ENCODE results near the gene IRAK1BP1.
"Not testable (repeated sequence)": the region's sequence is repeated elsewhere in the genome, so short reads cannot be mapped to it uniquely, and the experiment has no call there.

IRAK1BP1 gene

DNA sequence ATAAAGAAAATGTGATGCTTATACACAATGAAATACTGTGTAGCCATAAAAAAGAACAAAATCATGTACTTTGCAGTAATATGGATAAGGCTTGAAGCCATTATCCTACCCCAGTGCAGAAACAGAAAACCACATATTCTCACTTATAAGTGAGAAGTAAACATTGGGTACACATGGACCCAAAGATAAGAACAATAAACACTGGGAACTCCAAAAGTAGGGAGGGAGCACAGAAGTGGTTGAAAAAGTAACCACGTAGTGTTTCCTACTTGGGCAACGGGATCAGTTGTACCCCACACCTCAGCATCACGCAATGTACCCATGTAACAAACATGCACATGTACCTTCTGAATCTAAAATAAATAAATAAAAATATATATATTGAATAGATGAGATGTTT is 8.2 kb downstream of the IRAK1BP1 start:
- H3K9ac ChIP-seq = no peak overlapping the region
- peaks cover 15% of the 10 kb centered on the region; the same call in 1 of the 2 replicates for H3K36me3 ChIP-seq
- no peaks in the 10 kb centered on the region for H3K4me1 ChIP-seq
- no peak overlapping the region for H3K4me2 ChIP-seq
- H4K20me1 ChIP-seq = no peaks in the 10 kb centered on the region
- no peaks in the 10 kb centered on the region for H3K27me3 ChIP-seq
- no peak for TF ChIP-seq Cebpa-rat (IDR thresholded peaks at IDR 0.05)
- H3K9me3 ChIP-seq = no peaks in the 10 kb centered on the region
- H3K27ac ChIP-seq = no peak overlapping the region
- no peak overlapping the region for H3K4me3 ChIP-seq

DNA sequence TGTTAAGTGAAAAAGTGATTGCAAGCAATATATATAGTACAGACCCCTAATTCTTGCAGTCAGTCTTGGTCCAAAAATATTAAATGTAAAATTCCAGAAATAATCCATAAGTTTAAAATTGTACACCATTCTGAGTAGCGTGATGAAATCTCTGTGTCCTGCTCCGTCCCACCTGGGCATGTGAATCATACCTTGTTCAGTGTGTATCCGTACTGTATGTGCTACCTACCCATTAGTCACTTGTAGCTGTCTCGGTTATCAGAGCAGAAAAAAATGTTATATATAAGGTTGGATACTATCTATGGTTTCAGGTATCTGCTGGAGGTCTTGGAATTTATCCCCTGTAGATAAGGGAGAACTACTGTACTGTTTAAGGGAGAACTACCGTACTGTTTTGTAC is 16.3 kb downstream of the IRAK1BP1 start:
- H3K4me3 ChIP-seq = no peak overlapping the region
- H3K27me3 ChIP-seq = no peaks in the 10 kb centered on the region
- no peaks in the 10 kb centered on the region for H3K9me3 ChIP-seq
- no peaks in the 10 kb centered on the region for H4K20me1 ChIP-seq
- H3K4me1 ChIP-seq = no peaks in the 10 kb centered on the region
- H3K9ac ChIP-seq = no peak overlapping the region
- H3K4me2 ChIP-seq = no peak overlapping the region
- H3K27ac ChIP-seq = no peak overlapping the region
- H3K36me3 ChIP-seq = no peaks in the 10 kb centered on the region
- TF ChIP-seq Cebpa-rat (IDR thresholded peaks at IDR 0.05) = no peak

DNA sequence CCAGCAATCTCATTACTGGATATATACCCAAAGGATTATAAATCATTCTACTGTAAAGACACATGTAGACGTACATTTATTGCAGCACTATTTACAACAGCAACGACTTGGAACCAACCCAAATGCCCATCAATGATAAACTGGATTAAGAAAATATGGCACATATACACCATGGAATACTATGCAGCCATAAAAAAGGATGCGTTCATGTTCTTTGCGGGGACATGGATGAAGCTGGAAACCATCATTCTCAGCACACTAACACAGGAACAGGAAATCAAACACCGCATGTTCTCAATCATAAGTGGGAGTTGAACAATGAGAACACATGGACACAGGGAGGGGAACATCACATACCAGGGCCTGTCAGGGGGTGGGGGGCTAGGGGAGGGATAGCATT is 22.6 kb downstream of the IRAK1BP1 start:
- not testable (repeated sequence) for H3K27me3 ChIP-seq, H3K27ac ChIP-seq, H3K4me3 ChIP-seq, H3K9ac ChIP-seq, H3K36me3 ChIP-seq, H3K9me3 ChIP-seq, H4K20me1 ChIP-seq, H3K4me2 ChIP-seq, H3K4me1 ChIP-seq

DNA sequence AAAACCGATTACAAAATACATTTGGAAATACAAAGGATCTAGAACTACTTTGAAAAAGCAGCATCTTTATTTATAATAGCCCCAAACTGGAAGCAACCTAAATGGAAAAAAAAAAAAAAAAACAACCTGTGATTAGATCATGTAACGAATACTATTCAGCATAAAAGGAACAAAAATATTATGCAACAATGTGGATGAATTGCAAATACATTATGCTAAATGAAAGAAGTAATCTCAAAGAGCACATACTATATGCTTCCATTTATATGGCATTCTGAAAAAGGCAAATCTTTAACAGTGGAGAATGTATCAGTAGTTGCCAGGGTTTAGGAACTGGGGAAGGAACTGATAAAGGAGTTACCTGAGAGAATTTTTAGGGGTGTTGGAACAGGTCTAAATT is 28.9 kb downstream of the IRAK1BP1 start:
- no peak overlapping the region for H3K4me3 ChIP-seq
- H3K27ac ChIP-seq = no peak overlapping the region
- H3K36me3 ChIP-seq = no peaks in the 10 kb centered on the region
- H4K20me1 ChIP-seq = no peaks in the 10 kb centered on the region
- TF ChIP-seq Cebpa-rat (IDR thresholded peaks at IDR 0.05) = no peak
- no peaks in the 10 kb centered on the region for H3K9me3 ChIP-seq
- no peaks in the 10 kb centered on the region for H3K27me3 ChIP-seq
- H3K4me1 ChIP-seq = no peaks in the 10 kb centered on the region
- no peak overlapping the region for H3K9ac ChIP-seq
- no peak overlapping the region for H3K4me2 ChIP-seq

DNA sequence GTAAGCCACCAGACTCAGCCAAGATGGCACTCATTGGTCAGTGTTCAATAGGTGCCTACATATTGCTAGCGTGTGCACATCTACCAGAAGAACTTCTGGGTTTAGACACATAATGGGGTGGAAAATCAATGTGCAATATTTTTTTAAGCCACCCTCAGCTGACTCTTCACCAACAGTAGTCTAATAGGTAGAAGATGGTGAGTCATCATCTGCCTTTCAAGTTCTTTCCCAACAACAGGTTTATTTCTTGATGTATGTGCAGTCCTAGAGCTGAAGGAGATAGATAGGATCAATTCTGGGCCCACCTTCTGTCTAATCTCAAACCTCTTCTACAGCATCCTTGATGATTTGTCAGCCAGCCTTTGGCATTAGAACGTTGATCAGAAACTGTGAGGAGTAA is 41.3 kb downstream of the IRAK1BP1 start:
- H3K4me1 ChIP-seq = no peaks in the 10 kb centered on the region
- no peak overlapping the region for H3K9ac ChIP-seq
- no peak overlapping the region for H3K27ac ChIP-seq
- H3K27me3 ChIP-seq = no peaks in the 10 kb centered on the region
- no peak for TF ChIP-seq Cebpa-rat (IDR thresholded peaks at IDR 0.05)
- H3K4me2 ChIP-seq = no peak overlapping the region
- no peaks in the 10 kb centered on the region for H3K36me3 ChIP-seq
- H4K20me1 ChIP-seq = no peaks in the 10 kb centered on the region
- H3K4me3 ChIP-seq = no peak overlapping the region
- peaks cover 7% of the 10 kb centered on the region for H3K9me3 ChIP-seq

DNA sequence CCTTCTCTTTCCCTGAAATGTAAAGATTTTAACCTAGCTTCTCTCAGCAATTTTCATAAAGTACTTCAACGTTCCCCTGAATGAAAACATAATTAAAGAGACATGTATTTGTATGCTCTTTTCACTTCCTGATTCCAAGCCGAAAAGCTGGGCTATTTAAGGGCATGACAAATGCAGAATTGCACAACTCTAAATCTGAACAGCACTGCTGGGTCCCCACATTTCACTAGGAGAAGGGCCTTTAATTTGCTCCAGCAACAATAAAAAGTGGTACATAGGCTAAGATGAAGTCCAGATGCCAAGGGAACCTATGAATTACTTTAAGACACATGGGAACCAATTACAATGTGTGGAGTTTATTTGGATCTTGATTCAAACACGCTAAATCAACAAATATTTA is 42.0 kb downstream of the IRAK1BP1 start:
- Histone ChIP-seq H3K4me3 (no peak overlapping the region), H3K4me1 (no peaks in the 10 kb centered on the region), H3K9ac (no peak overlapping the region), H3K27me3 (no peaks in the 10 kb centered on the region), H4K20me1 (no peaks in the 10 kb centered on the region), H3K4me2 (no peak overlapping the region), H3K36me3 (no peaks in the 10 kb centered on the region), H3K27ac (no peak overlapping the region), H3K9me3 (peaks cover 7% of the 10 kb centered on the region)
- no peak for TF ChIP-seq Cebpa-rat (IDR thresholded peaks at IDR 0.05)

DNA sequence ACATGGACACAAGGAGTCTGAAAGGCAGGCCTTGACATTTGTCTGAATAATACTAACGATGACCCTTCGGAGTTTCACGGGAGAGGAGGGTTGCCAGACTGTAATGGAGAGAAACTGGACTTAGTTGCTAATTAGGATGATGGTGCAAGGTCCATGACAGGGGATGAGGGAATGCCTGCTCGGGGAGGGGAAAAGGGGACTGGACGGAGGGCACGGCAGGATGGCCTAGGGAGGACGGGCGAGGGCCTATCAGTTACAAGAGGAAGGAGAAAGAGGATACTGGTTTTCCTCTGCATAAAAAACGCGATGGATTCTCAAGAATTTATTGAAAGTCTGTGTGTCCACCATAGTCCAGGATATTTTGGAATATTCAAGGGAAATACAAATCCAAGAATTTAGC is 42.7 kb downstream of the IRAK1BP1 start:
- Histone ChIP-seq H3K9me3 (peaks cover 7% of the 10 kb centered on the region), H4K20me1 (no peaks in the 10 kb centered on the region), H3K4me1 (no peaks in the 10 kb centered on the region), H3K27me3 (no peaks in the 10 kb centered on the region), H3K9ac (no peak overlapping the region), H3K4me2 (no peak overlapping the region), H3K36me3 (no peaks in the 10 kb centered on the region), H3K4me3 (no peak overlapping the region), H3K27ac (no peak overlapping the region)
- TF ChIP-seq Cebpa-rat (IDR thresholded peaks at IDR 0.05) = no peak

DNA sequence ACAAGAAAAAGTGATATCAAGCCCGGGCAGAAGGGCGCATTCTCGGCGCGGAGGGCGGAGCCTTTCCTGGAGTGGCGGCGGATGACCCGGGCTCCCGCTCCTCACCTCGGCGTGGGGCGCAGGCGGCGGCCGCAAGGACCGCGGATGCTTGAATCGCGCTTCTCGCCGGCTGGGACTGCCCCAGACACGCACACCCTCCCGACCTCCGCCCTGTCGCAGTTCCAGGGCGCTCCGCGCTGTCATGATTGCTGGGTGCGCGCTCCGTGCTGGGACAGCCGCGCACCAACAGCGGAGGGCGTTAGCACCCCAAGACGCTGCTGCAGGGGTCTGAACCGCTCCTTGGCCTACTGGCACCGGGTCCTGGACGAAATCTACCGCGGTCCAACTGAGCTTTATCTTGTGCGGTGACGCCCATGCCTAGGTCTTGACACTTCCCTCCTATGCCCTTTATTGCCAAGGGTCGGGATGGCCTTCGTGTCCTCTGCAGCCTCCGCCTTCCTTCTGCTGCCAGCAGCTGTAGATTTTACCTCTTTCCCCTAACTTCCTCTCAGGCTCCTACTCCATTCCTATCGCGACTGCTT is 43.3 kb downstream of the IRAK1BP1 start:
- no peak for TF ChIP-seq Cebpa-rat (IDR thresholded peaks at IDR 0.05)
- Histone ChIP-seq H3K36me3 (no peaks in the 10 kb centered on the region), H3K9me3 (peaks cover 7% of the 10 kb centered on the region), H3K4me1 (no peaks in the 10 kb centered on the region), H3K4me2 (no peak overlapping the region), H3K27me3 (no peaks in the 10 kb centered on the region), H3K27ac (no peak overlapping the region), H3K4me3 (no peak overlapping the region), H3K9ac (no peak overlapping the region), H4K20me1 (no peaks in the 10 kb centered on the region)

DNA sequence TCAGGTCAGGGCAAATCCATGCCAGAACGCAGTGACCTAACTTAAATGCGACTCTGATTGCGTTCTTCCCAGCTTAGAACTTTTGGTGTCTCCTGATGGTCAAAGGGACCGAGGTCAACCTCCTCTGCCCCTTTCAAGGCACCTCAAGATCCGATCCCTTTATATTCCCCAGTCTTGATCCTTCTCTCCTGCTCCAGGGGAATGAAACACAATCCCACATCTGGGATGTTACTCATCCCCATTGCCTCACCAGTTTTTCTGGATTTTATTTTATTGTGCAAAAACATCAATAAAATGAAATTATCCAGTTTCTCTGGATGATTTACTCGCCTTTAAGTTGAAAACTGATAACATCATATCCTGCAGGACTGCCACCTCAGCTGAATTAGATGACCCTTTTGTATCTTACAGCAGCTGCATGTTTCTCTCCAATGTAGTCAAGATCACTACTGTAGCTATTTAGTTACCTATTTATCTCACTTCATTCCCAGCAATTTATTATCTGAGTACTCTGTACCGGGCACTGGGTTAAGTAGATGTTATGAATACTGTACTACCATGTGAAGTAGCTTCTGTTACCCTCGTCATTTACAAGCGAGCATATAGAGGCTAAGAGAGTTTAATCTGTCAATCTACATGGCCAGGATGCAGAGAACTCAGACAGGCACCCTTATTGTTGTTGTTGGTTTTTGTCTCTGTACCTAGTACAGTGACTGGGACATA is 44.0 kb downstream of the IRAK1BP1 start:
- Histone ChIP-seq H3K4me2 (no peak overlapping the region), H3K27ac (no peak overlapping the region), H3K4me1 (no peaks in the 10 kb centered on the region), H3K9ac (no peak overlapping the region), H3K4me3 (no peak overlapping the region), H3K36me3 (no peaks in the 10 kb centered on the region), H3K9me3 (peaks cover 7% of the 10 kb centered on the region), H4K20me1 (no peaks in the 10 kb centered on the region), H3K27me3 (no peaks in the 10 kb centered on the region)
- no peak for TF ChIP-seq Cebpa-rat (IDR thresholded peaks at IDR 0.05)

DNA sequence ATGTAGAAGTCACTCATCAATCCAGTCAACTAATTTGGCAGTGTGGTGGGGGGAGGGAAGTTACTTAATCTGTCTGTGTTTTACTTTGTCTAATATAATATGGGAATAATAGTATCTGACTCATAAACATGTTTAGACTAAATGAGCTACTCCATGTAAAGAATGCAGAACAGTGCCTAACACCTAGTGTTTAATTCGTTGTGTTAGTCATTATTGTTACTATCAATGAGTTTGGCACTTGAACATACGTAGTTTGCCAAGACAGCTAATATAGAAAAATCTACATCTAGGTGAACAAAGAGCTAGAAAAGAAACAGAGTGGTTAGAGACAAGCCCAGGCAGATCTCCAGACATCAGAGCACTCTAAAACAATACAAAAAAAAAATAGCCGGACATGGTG is 49.1 kb downstream of the IRAK1BP1 start:
- no peak overlapping the region for H3K4me3 ChIP-seq
- H3K27ac ChIP-seq = no peak overlapping the region
- peaks cover 6% of the 10 kb centered on the region; the same call in 1 of the 2 replicates for H3K9me3 ChIP-seq
- H4K20me1 ChIP-seq = no peaks in the 10 kb centered on the region
- H3K9ac ChIP-seq = no peak overlapping the region
- no peaks in the 10 kb centered on the region for H3K4me1 ChIP-seq
- TF ChIP-seq Cebpa-rat (IDR thresholded peaks at IDR 0.05) = no peak
- no peaks in the 10 kb centered on the region for H3K27me3 ChIP-seq
- H3K4me2 ChIP-seq = no peak overlapping the region
- H3K36me3 ChIP-seq = no peaks in the 10 kb centered on the region
